Measurements from ENCODE around the gene GALNT13.

The GALNT13 gene

DNA sequence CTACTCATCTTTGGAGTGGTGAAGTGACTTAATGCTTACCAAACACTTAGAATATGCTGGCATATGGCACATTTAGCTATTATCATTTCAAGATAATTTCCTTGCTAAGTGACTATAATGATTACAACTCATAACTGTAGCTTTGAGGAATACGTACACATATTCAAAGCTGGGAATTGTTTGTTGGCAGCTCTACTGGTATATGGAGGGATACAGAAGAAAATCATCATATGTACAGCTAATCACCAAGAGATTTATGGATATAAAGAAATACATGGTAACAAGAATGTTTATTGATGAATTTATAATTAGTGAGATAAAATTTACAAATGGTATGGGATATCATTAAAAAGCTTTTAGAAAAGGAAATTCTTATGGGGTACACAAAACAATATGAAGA, 207.2 kb downstream of the GALNT13 start:
- no peak overlapping the region for H3K4me2 ChIP-seq
- no peak overlapping the region for H3K4me3 ChIP-seq
- no peaks in the 10 kb centered on the region for H3K9me3 ChIP-seq (replicated peaks in 1 of 11)
- no peaks in the 10 kb centered on the region for H4K20me1 ChIP-seq
- no peaks in the 10 kb centered on the region for H3K4me1 ChIP-seq
- no peaks in the 10 kb centered on the region for H3K36me3 ChIP-seq
- no peaks in the 10 kb centered on the region for H3K27me3 ChIP-seq
- no peak overlapping the region for H3K9ac ChIP-seq
- no peak for TF ChIP-seq Cebpa-rat (IDR thresholded peaks at IDR 0.05)
- no peak overlapping the region for H3K27ac ChIP-seq

GRCh38 chr2:154092571-154092970, 220.8 kb downstream of the GALNT13 start:
- Histone ChIP-seq H3K9ac (no peak overlapping the region), H3K27me3 (no peaks in the 10 kb centered on the region), H3K36me3 (no peaks in the 10 kb centered on the region), H3K9me3 (replicated peaks in 1 of 11) (no peaks in the 10 kb centered on the region), H3K4me3 (no peak overlapping the region), H3K4me2 (no peak overlapping the region), H3K4me1 (no peaks in the 10 kb centered on the region), H4K20me1 (no peaks in the 10 kb centered on the region), H3K27ac (no peak overlapping the region)
- TF ChIP-seq Cebpa-rat (IDR thresholded peaks at IDR 0.05) = no peak

DNA sequence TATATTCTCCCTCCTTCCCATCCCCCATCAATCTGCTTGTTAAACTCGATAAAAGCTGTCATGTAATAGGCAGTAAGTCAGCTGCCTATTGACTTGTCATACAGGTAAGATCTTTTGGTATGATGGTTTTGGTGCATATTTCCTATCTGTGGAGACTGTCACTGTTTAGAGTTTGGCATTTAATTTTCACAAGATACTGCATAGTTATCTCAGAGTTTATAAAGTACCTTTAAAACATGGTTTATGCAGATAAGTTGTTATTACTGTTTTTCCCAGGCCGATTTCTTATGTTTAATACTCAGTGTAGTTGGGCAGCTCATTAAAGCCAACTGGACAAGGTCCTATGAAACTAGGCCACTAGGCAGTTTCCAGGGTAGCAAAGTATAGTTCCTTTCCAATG, 222.1 kb downstream of the GALNT13 start:
- Histone ChIP-seq H3K9ac (no peak overlapping the region), H3K27ac (no peak overlapping the region), H3K4me3 (no peak overlapping the region), H3K36me3 (no peaks in the 10 kb centered on the region), H3K4me1 (no peaks in the 10 kb centered on the region), H4K20me1 (no peaks in the 10 kb centered on the region), H3K9me3 (replicated peaks in 1 of 11) (no peaks in the 10 kb centered on the region), H3K27me3 (no peaks in the 10 kb centered on the region), H3K4me2 (no peak overlapping the region)
- TF ChIP-seq Cebpa-rat (IDR thresholded peaks at IDR 0.05) = no peak

- H3K4me3 ChIP-seq = no peak overlapping the region
- H3K27ac ChIP-seq = no peak overlapping the region
- no peak for TF ChIP-seq Cebpa-rat (IDR thresholded peaks at IDR 0.05)
- H3K9me3 ChIP-seq (replicated peaks in 1 of 11) = no peaks in the 10 kb centered on the region
- no peaks in the 10 kb centered on the region for H3K27me3 ChIP-seq
- H3K36me3 ChIP-seq = no peaks in the 10 kb centered on the region
- no peaks in the 10 kb centered on the region for H4K20me1 ChIP-seq
- H3K4me2 ChIP-seq = no peak overlapping the region
- no peaks in the 10 kb centered on the region for H3K4me1 ChIP-seq
- no peak overlapping the region for H3K9ac ChIP-seq
Observed at GRCh38 chr2:154097833-154098398, 226.2 kb downstream of the GALNT13 start.

- Histone ChIP-seq H3K27me3 (no peaks in the 10 kb centered on the region), H3K27ac (no peak overlapping the region), H3K4me3 (no peak overlapping the region), H3K4me1 (no peaks in the 10 kb centered on the region), H3K4me2 (no peak overlapping the region), H4K20me1 (no peaks in the 10 kb centered on the region), H3K36me3 (no peaks in the 10 kb centered on the region), H3K9me3 (replicated peaks in 1 of 11) (peaks cover 4 to 24% (median 13%) of the 10 kb centered on the region in 11 experiments; a peak in 16 of 22 replicates), H3K9ac (no peak overlapping the region)
- TF ChIP-seq Cebpa-rat (IDR thresholded peaks at IDR 0.05) = no peak
Observed at GRCh38 chr2:154120706-154121105, 249.0 kb downstream of the GALNT13 start.

DNA sequence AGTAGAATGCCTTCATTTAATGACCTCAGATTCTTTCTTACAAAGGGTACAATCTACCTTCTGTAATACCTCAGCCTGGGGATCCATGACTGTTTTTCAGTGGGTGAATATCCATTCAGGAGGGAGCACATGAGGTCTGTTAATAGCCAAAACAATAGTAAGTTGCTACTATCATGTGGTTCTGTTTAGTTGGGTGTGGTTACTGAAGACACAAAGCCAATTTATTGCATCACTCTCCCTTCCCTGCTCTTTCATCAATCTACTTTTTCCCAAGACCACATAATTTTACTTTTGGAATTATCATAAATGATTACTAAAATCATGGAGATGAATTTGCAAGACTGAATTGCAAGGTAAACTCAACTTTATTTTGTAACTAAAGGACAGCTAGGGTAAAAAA, 254.2 kb downstream of the GALNT13 start:
- no peaks in the 10 kb centered on the region; a peak in 1 of 22 replicates for H3K9me3 ChIP-seq (replicated peaks in 1 of 11)
- no peak overlapping the region for H3K4me3 ChIP-seq
- no peaks in the 10 kb centered on the region for H4K20me1 ChIP-seq
- H3K27ac ChIP-seq = no peak overlapping the region
- no peak overlapping the region for H3K9ac ChIP-seq
- TF ChIP-seq Cebpa-rat (IDR thresholded peaks at IDR 0.05) = no peak
- no peak overlapping the region for H3K4me2 ChIP-seq
- no peaks in the 10 kb centered on the region for H3K36me3 ChIP-seq
- H3K4me1 ChIP-seq = no peaks in the 10 kb centered on the region
- no peaks in the 10 kb centered on the region for H3K27me3 ChIP-seq

DNA sequence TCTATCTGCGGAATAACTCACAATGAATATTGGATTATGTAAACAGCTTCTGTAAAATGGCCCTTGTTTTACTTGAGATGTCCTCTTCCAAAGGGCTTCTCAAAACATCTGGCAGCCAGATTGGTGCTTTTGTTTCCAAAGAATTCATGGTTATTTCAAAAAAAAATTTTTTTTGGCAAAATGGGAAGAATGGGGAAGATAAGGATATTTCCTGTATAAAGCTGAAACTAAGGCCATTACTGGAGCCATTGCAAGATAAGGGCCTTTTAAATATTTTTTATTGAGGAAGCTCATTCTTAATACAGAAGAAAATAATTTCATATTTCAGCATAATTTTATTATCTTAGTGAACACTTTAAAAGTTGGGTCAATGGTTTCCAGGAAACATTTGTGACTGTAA, 259.1 kb downstream of the GALNT13 start:
- H3K4me2 ChIP-seq = no peak overlapping the region
- H3K27me3 ChIP-seq = no peaks in the 10 kb centered on the region
- H3K9ac ChIP-seq = no peak overlapping the region
- H3K36me3 ChIP-seq = no peaks in the 10 kb centered on the region
- no peak for TF ChIP-seq Cebpa-rat (IDR thresholded peaks at IDR 0.05)
- no peak overlapping the region for H3K4me3 ChIP-seq
- H4K20me1 ChIP-seq = no peaks in the 10 kb centered on the region
- no peaks in the 10 kb centered on the region for H3K4me1 ChIP-seq
- H3K27ac ChIP-seq = no peak overlapping the region
- H3K9me3 ChIP-seq (replicated peaks in 1 of 11) = no peaks in the 10 kb centered on the region

- H3K4me3 ChIP-seq = no peak overlapping the region
- no peaks in the 10 kb centered on the region for H3K9me3 ChIP-seq (replicated peaks in 1 of 11)
- no peak for TF ChIP-seq Cebpa-rat (IDR thresholded peaks at IDR 0.05)
- no peaks in the 10 kb centered on the region for H4K20me1 ChIP-seq
- no peaks in the 10 kb centered on the region for H3K36me3 ChIP-seq
- H3K27me3 ChIP-seq = no peaks in the 10 kb centered on the region
- no peak overlapping the region for H3K27ac ChIP-seq
- no peaks in the 10 kb centered on the region for H3K4me1 ChIP-seq
- no peak overlapping the region for H3K9ac ChIP-seq
- H3K4me2 ChIP-seq = no peak overlapping the region
Observed at GRCh38 chr2:154132827-154133226, 261.1 kb downstream of the GALNT13 start.

DNA sequence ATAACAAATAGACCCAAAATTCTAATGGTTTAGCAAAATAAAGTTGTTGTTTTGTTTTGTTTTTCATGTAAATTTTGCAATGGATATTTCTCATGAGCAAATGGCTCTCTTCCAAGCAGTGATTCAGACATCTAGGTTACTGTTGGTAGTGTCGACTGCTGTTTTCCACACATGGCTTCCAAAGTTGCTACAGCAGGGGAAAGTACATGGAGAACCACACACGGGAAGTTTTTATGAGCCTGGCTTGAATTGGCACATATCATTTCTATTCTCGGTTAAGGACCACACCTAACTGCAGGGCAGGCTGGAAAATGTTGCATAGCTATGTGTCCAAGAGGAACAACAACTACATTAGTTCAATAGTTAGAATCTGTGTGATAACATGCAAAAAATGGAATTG, 262.1 kb downstream of the GALNT13 start:
- TF ChIP-seq Cebpa-rat (IDR thresholded peaks at IDR 0.05) = no peak
- Histone ChIP-seq H3K27me3 (no peaks in the 10 kb centered on the region), H3K9ac (no peak overlapping the region), H3K4me2 (no peak overlapping the region), H3K4me3 (no peak overlapping the region), H3K9me3 (replicated peaks in 1 of 11) (no peaks in the 10 kb centered on the region), H3K4me1 (no peaks in the 10 kb centered on the region), H3K27ac (no peak overlapping the region), H4K20me1 (no peaks in the 10 kb centered on the region), H3K36me3 (no peaks in the 10 kb centered on the region)

GRCh38 chr2:154140249-154141025, 268.7 kb downstream of the GALNT13 start:
- H3K9ac ChIP-seq = no peak overlapping the region
- H3K4me2 ChIP-seq = no peak overlapping the region
- H3K27me3 ChIP-seq = no peaks in the 10 kb centered on the region
- H3K27ac ChIP-seq = no peak overlapping the region
- no peaks in the 10 kb centered on the region for H4K20me1 ChIP-seq
- no peak for TF ChIP-seq Cebpa-rat (IDR thresholded peaks at IDR 0.05)
- no peaks in the 10 kb centered on the region for H3K36me3 ChIP-seq
- H3K9me3 ChIP-seq (replicated peaks in 1 of 11) = no peaks in the 10 kb centered on the region
- H3K4me1 ChIP-seq = no peaks in the 10 kb centered on the region
- H3K4me3 ChIP-seq = no peak overlapping the region

Measured in BLaER1 treated with 17β-estradiol and CSF1 and Interleukin-3, amounts not matched to agents 10 nM and 100 nM (cell line).